ENCODE results near the gene PPP1R1A. TPM values are rescaled to one million over a fixed set of nuclear protein-coding genes. Genes with fewer than 3 reads are reported as not detected.

The PPP1R1A gene
- total and polyA plus RNA-seq, 2 experiments from 2014 or later, result 7.6 to 26.9 TPM

DNA sequence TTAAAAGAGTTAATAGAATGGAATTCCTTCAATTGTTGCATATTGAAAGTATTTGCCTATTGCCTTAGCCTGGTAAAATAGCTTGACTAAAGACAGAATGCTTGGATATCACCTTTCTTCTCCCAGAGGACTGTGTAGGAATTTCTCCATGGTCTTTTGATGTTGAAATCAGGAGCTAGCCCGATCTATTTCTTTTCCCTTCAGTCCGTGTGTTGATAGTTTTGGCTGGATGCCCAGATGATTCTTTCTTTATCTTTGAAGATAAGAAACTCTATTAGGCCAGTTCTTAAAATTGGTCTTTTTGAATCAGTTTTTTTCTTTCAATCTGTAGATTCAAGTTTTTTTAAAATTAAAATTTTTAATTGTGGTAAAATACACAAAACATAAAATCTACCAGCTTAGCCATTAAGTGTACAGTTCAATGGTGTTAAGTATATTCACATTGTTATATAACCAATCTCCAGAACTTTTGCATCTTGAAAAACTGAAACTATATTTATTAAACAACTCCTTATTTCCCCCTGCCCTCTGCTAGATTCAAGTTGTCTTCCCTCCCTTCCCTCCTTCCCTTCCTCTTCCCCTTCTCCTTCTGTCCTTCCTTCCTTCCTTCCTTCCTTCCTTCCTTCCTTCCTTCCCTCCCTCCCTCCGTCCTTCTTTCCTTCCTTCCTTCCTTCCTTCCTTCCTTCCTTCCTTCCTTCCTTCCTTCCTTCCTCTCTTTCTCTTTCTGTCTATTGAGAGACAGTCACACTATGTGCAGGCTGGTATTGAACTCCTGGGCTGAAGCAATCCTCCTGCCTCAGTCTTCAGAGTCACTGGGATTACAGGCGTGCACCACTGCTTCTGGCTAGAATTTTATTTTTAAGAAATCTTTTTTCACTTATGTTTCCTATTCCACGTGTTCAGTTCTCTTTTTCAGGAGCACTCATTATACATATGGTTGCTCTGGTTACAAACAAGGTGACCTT lies 36.1 kb upstream of the PPP1R1A start:
- peaks cover 4% of the 10 kb centered on the region for H3K27me3 Mint-ChIP-seq (ENCODE audit: insufficient read depth, low read depth, poor library complexity)
- no peak overlapping the region for H3K4me3 Mint-ChIP-seq
- ATAC-seq (no peak), DNase-seq (ENCODE audit: low spot score) (peak; percentile 9)
- H3K36me3 Mint-ChIP-seq (ENCODE audit: low read depth), result peaks cover 17% of the 10 kb centered on the region
- H3F3A ChIP-seq (replicated peaks; ENCODE audit: low read depth), result no peaks in the 10 kb centered on the region
- no peak for TF ChIP-seq NANOG (IDR thresholded peaks at IDR 0.05; ENCODE audit: borderline replicate concordance)
- TF ChIP-seq REST (IDR thresholded peaks at IDR 0.05; ENCODE audit: unreplicated experiment), result no peak
- TF ChIP-seq, protein P1, sequence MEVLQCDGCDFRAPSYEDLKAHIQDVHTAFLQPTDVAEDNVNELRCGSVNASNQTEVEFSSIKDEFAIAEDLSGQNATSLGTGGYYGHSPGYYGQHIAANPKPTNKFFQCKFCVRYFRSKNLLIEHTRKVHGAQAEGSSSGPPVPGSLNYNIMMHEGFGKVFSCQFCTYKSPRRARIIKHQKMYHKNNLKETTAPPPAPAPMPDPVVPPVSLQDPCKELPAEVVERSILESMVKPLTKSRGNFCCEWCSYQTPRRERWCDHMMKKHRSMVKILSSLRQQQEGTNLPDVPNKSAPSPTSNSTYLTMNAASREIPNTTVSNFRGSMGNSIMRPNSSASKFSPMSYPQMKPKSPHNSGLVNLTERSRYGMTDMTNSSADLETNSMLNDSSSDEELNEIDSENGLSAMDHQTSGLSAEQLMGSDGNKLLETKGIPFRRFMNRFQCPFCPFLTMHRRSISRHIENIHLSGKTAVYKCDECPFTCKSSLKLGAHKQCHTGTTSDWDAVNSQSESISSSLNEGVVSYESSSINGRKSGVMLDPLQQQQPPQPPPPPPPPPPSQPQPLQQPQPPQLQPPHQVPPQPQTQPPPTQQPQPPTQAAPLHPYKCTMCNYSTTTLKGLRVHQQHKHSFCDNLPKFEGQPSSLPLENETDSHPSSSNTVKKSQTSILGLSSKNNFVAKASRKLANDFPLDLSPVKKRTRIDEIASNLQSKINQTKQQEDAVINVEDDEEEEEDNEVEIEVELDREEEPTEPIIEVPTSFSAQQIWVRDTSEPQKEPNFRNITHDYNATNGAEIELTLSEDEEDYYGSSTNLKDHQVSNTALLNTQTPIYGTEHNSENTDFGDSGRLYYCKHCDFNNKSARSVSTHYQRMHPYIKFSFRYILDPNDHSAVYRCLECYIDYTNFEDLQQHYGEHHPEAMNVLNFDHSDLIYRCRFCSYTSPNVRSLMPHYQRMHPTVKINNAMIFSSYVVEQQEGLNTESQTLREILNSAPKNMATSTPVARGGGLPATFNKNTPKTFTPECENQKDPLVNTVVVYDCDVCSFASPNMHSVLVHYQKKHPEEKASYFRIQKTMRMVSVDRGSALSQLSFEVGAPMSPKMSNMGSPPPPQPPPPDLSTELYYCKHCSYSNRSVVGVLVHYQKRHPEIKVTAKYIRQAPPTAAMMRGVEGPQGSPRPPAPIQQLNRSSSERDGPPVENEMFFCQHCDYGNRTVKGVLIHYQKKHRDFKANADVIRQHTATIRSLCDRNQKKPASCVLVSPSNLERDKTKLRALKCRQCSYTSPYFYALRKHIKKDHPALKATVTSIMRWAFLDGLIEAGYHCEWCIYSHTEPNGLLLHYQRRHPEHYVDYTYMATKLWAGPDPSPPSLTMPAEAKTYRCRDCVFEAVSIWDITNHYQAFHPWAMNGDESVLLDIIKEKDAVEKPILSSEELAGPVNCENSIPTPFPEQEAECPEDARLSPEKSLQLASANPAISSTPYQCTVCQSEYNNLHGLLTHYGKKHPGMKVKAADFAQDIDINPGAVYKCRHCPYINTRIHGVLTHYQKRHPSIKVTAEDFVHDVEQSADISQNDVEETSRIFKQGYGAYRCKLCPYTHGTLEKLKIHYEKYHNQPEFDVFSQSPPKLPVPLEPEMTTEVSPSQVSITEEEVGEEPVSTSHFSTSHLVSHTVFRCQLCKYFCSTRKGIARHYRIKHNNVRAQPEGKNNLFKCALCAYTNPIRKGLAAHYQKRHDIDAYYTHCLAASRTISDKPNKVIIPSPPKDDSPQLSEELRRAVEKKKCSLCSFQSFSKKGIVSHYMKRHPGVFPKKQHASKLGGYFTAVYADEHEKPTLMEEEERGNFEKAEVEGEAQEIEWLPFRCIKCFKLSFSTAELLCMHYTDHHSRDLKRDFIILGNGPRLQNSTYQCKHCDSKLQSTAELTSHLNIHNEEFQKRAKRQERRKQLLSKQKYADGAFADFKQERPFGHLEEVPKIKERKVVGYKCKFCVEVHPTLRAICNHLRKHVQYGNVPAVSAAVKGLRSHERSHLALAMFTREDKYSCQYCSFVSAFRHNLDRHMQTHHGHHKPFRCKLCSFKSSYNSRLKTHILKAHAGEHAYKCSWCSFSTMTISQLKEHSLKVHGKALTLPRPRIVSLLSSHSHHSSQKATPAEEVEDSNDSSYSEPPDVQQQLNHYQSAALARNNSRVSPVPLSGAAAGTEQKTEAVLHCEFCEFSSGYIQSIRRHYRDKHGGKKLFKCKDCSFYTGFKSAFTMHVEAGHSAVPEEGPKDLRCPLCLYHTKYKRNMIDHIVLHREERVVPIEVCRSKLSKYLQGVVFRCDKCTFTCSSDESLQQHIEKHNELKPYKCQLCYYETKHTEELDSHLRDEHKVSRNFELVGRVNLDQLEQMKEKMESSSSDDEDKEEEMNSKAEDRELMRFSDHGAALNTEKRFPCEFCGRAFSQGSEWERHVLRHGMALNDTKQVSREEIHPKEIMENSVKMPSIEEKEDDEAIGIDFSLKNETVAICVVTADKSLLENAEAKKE (CRISPR knock-in tag; IDR thresholded peaks at IDR 0.05), result no peak
- H3K4me3 ChIP-seq, result no peak overlapping the region
- peaks cover 27% of the 10 kb centered on the region for H3K9me3 Mint-ChIP-seq
- no peak overlapping the region for H3K4me2 ChIP-seq
- H4K20me1 ChIP-seq (replicated peaks; ENCODE audit: insufficient read depth), result no peaks in the 10 kb centered on the region
- H3K4me1 ChIP-seq (ENCODE audit: insufficient read depth), result no peaks in the 10 kb centered on the region
- 0 out of 2 replicates have a peak, but pooled peaks cover 6% of the 10 kb centered on the region for H3K9me2 ChIP-seq (ENCODE audit: insufficient read depth)
- no peaks in the 10 kb centered on the region; the same call in 2 of the 3 replicates for H3K4me1 Mint-ChIP-seq
- H3K27ac Mint-ChIP-seq, result no peak overlapping the region
- H3K27ac ChIP-seq (ENCODE audit: low read depth), result no peak overlapping the region
- H3K27me3 ChIP-seq (ENCODE audit: insufficient read depth), result no peaks in the 10 kb centered on the region
- H2AFZ ChIP-seq, result no peak overlapping the region
- no peaks in the 10 kb centered on the region for H3K36me3 ChIP-seq (ENCODE audit: insufficient read depth)
- no peaks in the 10 kb centered on the region for H3K79me2 ChIP-seq (replicated peaks; ENCODE audit: insufficient read depth)
